ENCODE results near the gene USP37. TPM values are rescaled to one million over a fixed set of nuclear protein-coding genes. Genes with fewer than 3 reads are reported as not detected.

Gene USP37
- total RNA-seq, 2 donors from 2014 or later, result 6.0 to 14.5 TPM

GRCh38 chr2:218470448-218470847 lies 97.7 kb downstream of the USP37 start:
- TF ChIP-seq POLR2A (IDR thresholded peaks at IDR 0.05) (no peak), CTCF (IDR thresholded peaks at IDR 0.05) (no peak)

GRCh38 chr2:218465987-218466633 lies 102.0 kb downstream of the USP37 start:
- no peak overlapping the region for H3K27ac ChIP-seq
- ATAC-seq, result peak; percentile 56
- 30 to 33% methylated on average over 3 of the region's 3 CpGs for WGBS, 2 donors

More at GRCh38 chr2:218470448-218470847, 97.7 kb downstream of the USP37 start:
- Histone ChIP-seq H3K4me3 (no peak overlapping the region), H3K4me1 (no peaks in the 10 kb centered on the region), H3K9me3 (no peaks in the 10 kb centered on the region), H3K27ac (no peak overlapping the region), H3K36me3 (replicated peaks in 1 of 2; ENCODE audit: insufficient read depth in 1 of 2, low read depth in 2 of 2) (peaks cover 5 to 6% of the 10 kb centered on the region in 2 donors), H3K27me3 (no peaks in the 10 kb centered on the region)
- intact Hi-C loops (cut with DNase I), result no loop called here
- no peak for ATAC-seq
- DNase-seq, result no peak
- WGBS, 2 donors, result 0 to 5% methylated on average over 1 of the region's 1 CpG

GRCh38 chr2:218458598-218458997 lies 109.6 kb downstream of the USP37 start:
- Histone ChIP-seq H3K36me3 (replicated peaks in 1 of 2; ENCODE audit: insufficient read depth in 1 of 2, low read depth in 2 of 2) (peaks cover 0 to 16% of the 10 kb centered on the region in 2 donors), H3K27ac (no peak overlapping the region), H3K4me1 (no peaks in the 10 kb centered on the region), H3K27me3 (no peaks in the 10 kb centered on the region), H3K9me3 (no peaks in the 10 kb centered on the region), H3K4me3 (no peak overlapping the region)
- TF ChIP-seq CTCF (IDR thresholded peaks at IDR 0.05) (no peak), POLR2A (IDR thresholded peaks at IDR 0.05) (no peak)
- WGBS, 2 donors, result 90 to 91% methylated on average over 1 of the region's 1 CpG
- intact Hi-C loops (cut with DNase I), result no loop called here
- no peak for ATAC-seq
- DNase-seq, result no peak

More at GRCh38 chr2:218465987-218466633, 102.0 kb downstream of the USP37 start:
- peaks cover 0 to 2% of the 10 kb centered on the region in 2 donors for H3K36me3 ChIP-seq (replicated peaks in 1 of 2; ENCODE audit: insufficient read depth in 1 of 2, low read depth in 2 of 2)
- no peak overlapping the region for H3K4me3 ChIP-seq
- intact Hi-C loops (cut with DNase I), result loop anchor here (10.0 kb wide), 1 partner anchor 51 kb away; the partner anchor contains the start of gene VIL1
- H3K4me1 ChIP-seq, result no peaks in the 10 kb centered on the region
- DNase-seq, result no peak
- TF ChIP-seq CTCF (IDR thresholded peaks at IDR 0.05) (peak; percentile 7 to 62 (median 51)), POLR2A (IDR thresholded peaks at IDR 0.05) (no peak)
- H3K9me3 ChIP-seq, result no peaks in the 10 kb centered on the region
- no peaks in the 10 kb centered on the region for H3K27me3 ChIP-seq

GRCh38 chr2:218456849-218457248 lies 111.3 kb downstream of the USP37 start:
- Histone ChIP-seq H3K27me3 (no peaks in the 10 kb centered on the region), H3K4me3 (no peak overlapping the region), H3K4me1 (no peaks in the 10 kb centered on the region), H3K36me3 (replicated peaks in 1 of 2; ENCODE audit: insufficient read depth in 1 of 2, low read depth in 2 of 2) (peaks cover 0 to 14% of the 10 kb centered on the region in 2 donors), H3K27ac (no peak overlapping the region), H3K9me3 (no peaks in the 10 kb centered on the region)
- intact Hi-C loops (cut with DNase I), result no loop called here
- WGBS, 2 donors, result 88 to 96% methylated on average over 3 of the region's 3 CpGs
- TF ChIP-seq POLR2A (IDR thresholded peaks at IDR 0.05) (no peak), CTCF (IDR thresholded peaks at IDR 0.05) (no peak)
- DNase-seq (no peak), ATAC-seq (no peak)

GRCh38 chr2:218452079-218452478 lies 116.1 kb downstream of the USP37 start:
- Histone ChIP-seq H3K27ac (no peak overlapping the region), H3K9me3 (no peaks in the 10 kb centered on the region), H3K4me1 (no peaks in the 10 kb centered on the region), H3K27me3 (no peaks in the 10 kb centered on the region), H3K4me3 (no peak overlapping the region), H3K36me3 (replicated peaks in 1 of 2; ENCODE audit: insufficient read depth in 1 of 2, low read depth in 2 of 2) (peaks cover 5 to 22% of the 10 kb centered on the region in 2 donors)
- TF ChIP-seq POLR2A (IDR thresholded peaks at IDR 0.05) (no peak), CTCF (IDR thresholded peaks at IDR 0.05) (no peak)
- no peak for DNase-seq
- no peak for ATAC-seq
- 58 to 63% methylated on average over 1 of the region's 1 CpG for WGBS, 2 donors
- intact Hi-C loops (cut with DNase I), result no loop called here

Measured in body of pancreas (tissue), 4 donors.